B cell (primary cell): Measurements from ENCODE around the gene LECT2. TPM values are rescaled to one million over a fixed set of nuclear protein-coding genes. Genes with fewer than 3 reads are reported as not detected.

Experiments used
- ATAC-seq: fragments of 200-7000 bp; cut with Tn5 transposase; one replicate; pipeline ENCODE4 v1.10.0; 2021; ENCODE audit warnings: low read depth, mild to moderate bottlenecking, moderate number of reproducible peaks, moderate library complexity
- CTCF ChIA-PET: fragments of 350-600 bp; sonication (Branson Sonifier 250); formaldehyde crosslinking; loops from one replicate; lab custom pipeline; 2021; ENCODE audit warnings: antibody characterized with exemption, inconsistent platforms; lab: Charles Lee
- POLR2A ChIA-PET: fragments of 350-600 bp; sonication (Branson Sonifier 250); formaldehyde crosslinking; loops from one replicate; lab custom pipeline; 2021; ENCODE audit warnings: antibody characterized with exemption; lab: Charles Lee
- DNase-seq: peaks from one replicate; pipeline ENCODE4 v3.0.0; 2013
- H2AFZ ChIP-seq: 2 replicates; pipeline ENCODE4 v1.6.1; 2012; ENCODE audit warnings: mild to moderate bottlenecking, low read depth, low read length; ENCODE audit not compliant: insufficient read depth, poor library complexity, severe bottlenecking
- H3K27ac ChIP-seq, 2 donors: 1 replicate in 1 of 2; 2 replicates in 1 of 2; pipeline ENCODE4 v1.5.1; 2012 to 2013; ENCODE audit warnings: low read length in 2 of 2, mild to moderate bottlenecking in 2 of 2, moderate library complexity in 1 of 2
- H3K27me3 ChIP-seq, 4 experiments: fragments of 200-600 bp in 1 of 4; sonication (generic) in 1 of 4; replicated peaks in 1 of 4; 1 replicate in 2 of 4; 2 replicates in 2 of 4; pipeline versions ENCODE4 v1.6.1 to v1.7.0; 2013 to 2016; ENCODE audit warnings: low read length in 3 of 4, mild to moderate bottlenecking in 2 of 4, mixed read lengths in 1 of 4, moderate library complexity in 1 of 4; ENCODE audit not compliant: insufficient read depth in 4 of 4, control insufficient read depth in 3 of 4; ENCODE audit errors: control extremely low read depth in 1 of 4
- H3K36me3 ChIP-seq, 2 experiments: replicated peaks in 1 of 2; 1 replicate in 1 of 2; 2 replicates in 1 of 2; pipeline versions ENCODE4 v1.6.1 to v1.7.1; 2013; ENCODE audit warnings: low read length in 1 of 2; ENCODE audit not compliant: insufficient read depth in 2 of 2, control insufficient read depth in 1 of 2; ENCODE audit errors: control extremely low read depth in 1 of 2, extremely low read depth in 1 of 2
- H3K4me1 ChIP-seq, 2 donors: fragments of 200-600 bp in 1 of 2; sonication (generic) in 1 of 2; 1 replicate in 1 of 2; 2 replicates in 1 of 2; pipeline versions ENCODE4 v1.5.1 to v1.6.1; 2013 to 2017; ENCODE audit warnings: low read length in 2 of 2; ENCODE audit not compliant: control insufficient read depth in 2 of 2, insufficient read depth in 2 of 2
- H3K4me2 ChIP-seq: replicated peaks from 2 replicates; pipeline ENCODE3; 2012; ENCODE audit warnings: mild to moderate bottlenecking, low read depth, low read length; ENCODE audit not compliant: poor library complexity, severe bottlenecking
- H3K4me3 ChIP-seq, 5 experiments: fragments of 200-600 bp in 1 of 5; sonication (generic) in 1 of 5; 1 replicate in 3 of 5; 2 replicates in 2 of 5; pipeline versions ENCODE4 v1.5.1 to v1.7.0; 2011 to 2016; ENCODE audit warnings: low read length in 4 of 5, mild to moderate bottlenecking in 4 of 5, low read depth in 2 of 5, control low read depth in 1 of 5, moderate library complexity in 1 of 5; ENCODE audit not compliant: insufficient read depth in 1 of 5; ENCODE audit errors: control extremely low read depth in 1 of 5, extremely low read depth in 1 of 5
- H3K79me2 ChIP-seq: fragments of 200-600 bp; sonication (generic); one replicate; pipeline ENCODE4 v1.6.0; 2016; ENCODE audit warnings: low read length; ENCODE audit not compliant: control insufficient read depth, insufficient read depth
- H3K9ac ChIP-seq: fragments of 200-600 bp; sonication (generic); 2 replicates; pipeline ENCODE4 v1.6.1; 2017; ENCODE audit warnings: mild to moderate bottlenecking, low read length, moderate library complexity
- H3K9me3 ChIP-seq, 3 donors: one replicate each; pipeline versions ENCODE4 v1.6.1 to v1.7.1; 2013; ENCODE audit warnings: low read length in 2 of 3; ENCODE audit not compliant: control insufficient read depth in 2 of 3, insufficient read depth in 1 of 3; ENCODE audit errors: control extremely low read depth in 1 of 3
- H4K20me1 ChIP-seq: 2 replicates; pipeline ENCODE4 v1.6.0; 2012; ENCODE audit warnings: mild to moderate bottlenecking, low read length; ENCODE audit not compliant: insufficient read depth, control insufficient read depth, poor library complexity, severe bottlenecking
- H3K27ac Mint-ChIP-seq: one replicate; pipeline ENCODE4 v1.8.0; 2021; ENCODE audit warnings: mixed read lengths
- H3K27me3 Mint-ChIP-seq: one replicate; pipeline ENCODE4 v1.8.0; 2021; ENCODE audit warnings: mixed read lengths
- H3K4me1 Mint-ChIP-seq: one replicate; pipeline ENCODE4 v1.8.0; 2021; ENCODE audit warnings: mixed read lengths
- H3K4me3 Mint-ChIP-seq: one replicate; pipeline ENCODE4 v1.8.0; 2021; ENCODE audit warnings: mixed read lengths
- H3K9me3 Mint-ChIP-seq: one replicate; pipeline ENCODE4 v1.8.0; 2022; ENCODE audit warnings: mixed read lengths; ENCODE audit not compliant: insufficient read depth
- CTCF ChIP-seq: fragments of 200-600 bp; IDR thresholded peaks from one replicate; pipeline ENCODE4 v1.8.0; 2022; ENCODE audit warnings: antibody characterized with exemption, mild to moderate bottlenecking
- EZH2 ChIP-seq: IDR thresholded peaks from 2 replicates; pipeline ENCODE4 v1.6.1; 2012; ENCODE audit warnings: borderline replicate concordance, low read depth, mild to moderate bottlenecking, moderate library complexity, low read length; ENCODE audit not compliant: insufficient read depth, poor library complexity, severe bottlenecking
- WGBS: methylation state at CpG from one replicate; pipeline ENCODE4 v1.1.5; 2013; ENCODE audit warnings: missing lambda C conversion rate; ENCODE audit not compliant: insufficient coverage; 5-methylcytosine and 5-hydroxymethylcytosine counted together
- intact Hi-C: fragments of 100-400 bp; cut with micrococcal nuclease; formaldehyde crosslinking; loops from one replicate; pipeline ENCODE4 v1.10.0; 2022
- polyA plus RNA-seq: library from polyadenylated mRNA; depleted of rRNA; stranded (reverse); fragments of >200 nt; gene quantifications from 2 replicates; pipeline ENCODE4 v1.2.3, GENCODE V29; 2012
- total RNA-seq, 2 donors: library from RNA; stranded (reverse); fragments of 120-200 nt in 1 of 2; gene quantifications; 1 replicate in 1 of 2; 2 replicates in 1 of 2; pipeline versions ENCODE4 v1.2.3 to v1.2.4, GENCODE V29; 2013 to 2022

Gene LECT2
- total and polyA plus RNA-seq, 2 donors (not counting 1 experiment from before 2014, with no cell fraction given): not detected

GRCh38 chr5:135993335-135993879 lies 38.6 kb upstream of the LECT2 start:
- WGBS: 93% methylated on average over 4 of the region's 6 CpGs
- Mint-ChIP-seq H3K9me3 (peaks cover 3% of the 10 kb centered on the region), H3K27ac (no peak overlapping the region), H3K4me3 (no peak overlapping the region), H3K27me3 (peaks cover 39% of the 10 kb centered on the region), H3K4me1 (no peaks in the 10 kb centered on the region)
- ChIA-PET POLR2A (no interaction called here), CTCF (no interaction called here)
- H3K9ac ChIP-seq: no peak overlapping the region
- no peak overlapping the region for H2AFZ ChIP-seq
- H4K20me1 ChIP-seq: no peaks in the 10 kb centered on the region
- no peaks in the 10 kb centered on the region for H3K4me1 ChIP-seq
- peaks cover 0 to 15% (median 0%) of the 10 kb centered on the region in 4 experiments for H3K27me3 ChIP-seq
- H3K79me2 ChIP-seq: no peaks in the 10 kb centered on the region
- no peak overlapping the region for H3K4me2 ChIP-seq
- no peak overlapping the region for H3K4me3 ChIP-seq
- no peaks in the 10 kb centered on the region for H3K36me3 ChIP-seq
- ATAC-seq (no peak), DNase-seq (no peak)
- TF ChIP-seq CTCF (no peak), EZH2 (no peak)
- intact Hi-C loops: no loop called here
- no peak overlapping the region for H3K27ac ChIP-seq
- H3K9me3 ChIP-seq: peaks cover 0 to 8% (median 0%) of the 10 kb centered on the region in 3 donors

GRCh38 chr5:135991429-135991828 lies 36.6 kb upstream of the LECT2 start:
- TF ChIP-seq EZH2 (no peak), CTCF (no peak)
- no peak for ATAC-seq
- no peaks in the 10 kb centered on the region for H3K4me1 Mint-ChIP-seq
- no peak overlapping the region for H3K27ac Mint-ChIP-seq
- POLR2A ChIA-PET: no interaction called here
- H3K9ac ChIP-seq: no peak overlapping the region
- no peak for DNase-seq
- 93% methylated on average over 6 of the region's 6 CpGs for WGBS
- no peak overlapping the region for H3K4me2 ChIP-seq
- H3K4me1 ChIP-seq: no peaks in the 10 kb centered on the region
- intact Hi-C loops: no loop called here
- H3K36me3 ChIP-seq: no peaks in the 10 kb centered on the region
- H3K9me3 ChIP-seq: peaks cover 0 to 8% (median 0%) of the 10 kb centered on the region in 3 donors
- CTCF ChIA-PET: no interaction called here
- H2AFZ ChIP-seq: no peak overlapping the region
- no peak overlapping the region for H3K27ac ChIP-seq
- no peak overlapping the region for H3K4me3 ChIP-seq
- no peaks in the 10 kb centered on the region for H4K20me1 ChIP-seq
- peaks cover 3% of the 10 kb centered on the region for H3K9me3 Mint-ChIP-seq
- H3K27me3 Mint-ChIP-seq: peaks cover 36% of the 10 kb centered on the region
- peaks cover 0 to 14% (median 0%) of the 10 kb centered on the region in 4 experiments for H3K27me3 ChIP-seq
- H3K4me3 Mint-ChIP-seq: no peak overlapping the region
- no peaks in the 10 kb centered on the region for H3K79me2 ChIP-seq
